Activated T-helper 1 cell treated with anti-CD3 and anti-CD28 coated beads, Interleukin-12 subunit alpha, Interleukin-12 subunit beta, Interleukin-2, Interleukin-4 antibody, amounts not matched to agents 30 ng/mL and 10 ng/mL and 1 ng/mL, durations not matched to agents 14 hours and 24 hours and 36 hours (primary cell): ENCODE measurements around the gene SCN2A. TPM values are rescaled to one million over a fixed set of nuclear protein-coding genes. Genes with fewer than 3 reads are reported as not detected.

Source experiments
- DNase-seq: peaks from one replicate; pipeline ENCODE4 v3.0.0; 2021; ENCODE audit warnings: low spot score
- H3K27ac Mint-ChIP-seq: one replicate; pipeline ENCODE4 v1.8.0; 2021; ENCODE audit warnings: mild to moderate bottlenecking, mixed read lengths
- H3K27me3 Mint-ChIP-seq: one replicate; pipeline ENCODE4 v1.8.0; 2022; ENCODE audit warnings: mild to moderate bottlenecking, moderate library complexity, mixed read lengths; ENCODE audit not compliant: insufficient read depth
- H3K36me3 Mint-ChIP-seq: one replicate; pipeline ENCODE4 v1.8.0; 2021; ENCODE audit warnings: low read depth, mixed read lengths
- H3K4me1 Mint-ChIP-seq: one replicate; pipeline ENCODE4 v1.8.0; 2021; ENCODE audit warnings: low read depth, mixed read lengths
- H3K4me3 Mint-ChIP-seq: one replicate; pipeline ENCODE4 v1.8.0; 2021; ENCODE audit warnings: mild to moderate bottlenecking, moderate library complexity, mixed read lengths
- H3K9me3 Mint-ChIP-seq: one replicate; pipeline ENCODE4 v1.8.0; 2021; ENCODE audit warnings: mixed read lengths
- intact Hi-C: fragments of 100-400 bp; cut with micrococcal nuclease; formaldehyde crosslinking; loops from one replicate; pipeline ENCODE4 v1.15.1; 2024
- total RNA-seq: library from RNA; stranded (reverse); gene quantifications from 2 replicates; pipeline ENCODE4 v1.2.3, GENCODE V29; 2022

The SCN2A gene
- total RNA-seq, 1 donor from 2014 or later, result not detected

- Mint-ChIP-seq H3K27ac (no peak overlapping the region), H3K4me3 (no peak overlapping the region), H3K9me3 (no peaks in the 10 kb centered on the region), H3K27me3 (peaks cover 12% of the 10 kb centered on the region), H3K36me3 (no peaks in the 10 kb centered on the region), H3K4me1 (no peaks in the 10 kb centered on the region)
- DNase-seq, result no peak
- intact Hi-C loops, result no loop called here
Observed at GRCh38 chr2:165410276-165410675, 171.1 kb downstream of the SCN2A start.

- Mint-ChIP-seq H3K4me1 (no peaks in the 10 kb centered on the region), H3K9me3 (peaks cover 5% of the 10 kb centered on the region), H3K4me3 (no peak overlapping the region), H3K27me3 (peaks cover 4% of the 10 kb centered on the region), H3K36me3 (no peaks in the 10 kb centered on the region), H3K27ac (no peak overlapping the region)
- no peak for DNase-seq
- intact Hi-C loops, result no loop called here
Observed at GRCh38 chr2:165414187-165414586, 175.0 kb downstream of the SCN2A start.

- Mint-ChIP-seq H3K4me3 (no peak overlapping the region), H3K27me3 (no peaks in the 10 kb centered on the region), H3K4me1 (no peaks in the 10 kb centered on the region), H3K27ac (no peak overlapping the region), H3K36me3 (no peaks in the 10 kb centered on the region), H3K9me3 (peaks cover 9% of the 10 kb centered on the region)
- intact Hi-C loops, result no loop called here
- no peak for DNase-seq
Observed at GRCh38 chr2:165417009-165417408, 177.8 kb downstream of the SCN2A start.

GRCh38 chr2:165420231-165420630 is 181.0 kb downstream of the SCN2A start:
- Mint-ChIP-seq H3K4me3 (no peak overlapping the region), H3K36me3 (no peaks in the 10 kb centered on the region), H3K27me3 (no peaks in the 10 kb centered on the region), H3K4me1 (no peaks in the 10 kb centered on the region), H3K27ac (no peak overlapping the region), H3K9me3 (peaks cover 12% of the 10 kb centered on the region)
- intact Hi-C loops, result no loop called here
- DNase-seq, result no peak

GRCh38 chr2:165423081-165423480 is 183.9 kb downstream of the SCN2A start:
- Mint-ChIP-seq H3K27me3 (no peaks in the 10 kb centered on the region), H3K27ac (no peak overlapping the region), H3K36me3 (no peaks in the 10 kb centered on the region), H3K4me1 (no peaks in the 10 kb centered on the region), H3K9me3 (peaks cover 7% of the 10 kb centered on the region), H3K4me3 (no peak overlapping the region)
- DNase-seq, result no peak
- intact Hi-C loops, result no loop called here

GRCh38 chr2:165425556-165425955 is 186.3 kb downstream of the SCN2A start:
- DNase-seq, result no peak
- no peak overlapping the region for H3K27ac Mint-ChIP-seq
- no peaks in the 10 kb centered on the region for H3K4me1 Mint-ChIP-seq

GRCh38 chr2:165427686-165428085 is 188.5 kb downstream of the SCN2A start:
- H3K27ac Mint-ChIP-seq, result no peak overlapping the region
- intact Hi-C loops, result no loop called here
- no peaks in the 10 kb centered on the region for H3K9me3 Mint-ChIP-seq
- H3K27me3 Mint-ChIP-seq, result no peaks in the 10 kb centered on the region
- H3K4me3 Mint-ChIP-seq, result no peak overlapping the region
- no peaks in the 10 kb centered on the region for H3K36me3 Mint-ChIP-seq
- H3K4me1 Mint-ChIP-seq, result no peaks in the 10 kb centered on the region
- no peak for DNase-seq

More at GRCh38 chr2:165425556-165425955, 186.3 kb downstream of the SCN2A start:
- intact Hi-C loops, result no loop called here
- no peak overlapping the region for H3K4me3 Mint-ChIP-seq
- no peaks in the 10 kb centered on the region for H3K27me3 Mint-ChIP-seq
- no peaks in the 10 kb centered on the region for H3K36me3 Mint-ChIP-seq
- peaks cover 7% of the 10 kb centered on the region for H3K9me3 Mint-ChIP-seq

- H3K9me3 Mint-ChIP-seq, result no peaks in the 10 kb centered on the region
- intact Hi-C loops, result no loop called here
- no peak overlapping the region for H3K27ac Mint-ChIP-seq
- no peaks in the 10 kb centered on the region for H3K36me3 Mint-ChIP-seq
- DNase-seq, result no peak
- H3K4me3 Mint-ChIP-seq, result no peak overlapping the region
- H3K4me1 Mint-ChIP-seq, result no peaks in the 10 kb centered on the region
- H3K27me3 Mint-ChIP-seq, result no peaks in the 10 kb centered on the region
Observed at GRCh38 chr2:165428926-165429325, 189.7 kb downstream of the SCN2A start.

- no peaks in the 10 kb centered on the region for H3K4me1 Mint-ChIP-seq
- intact Hi-C loops, result no loop called here
- no peak for DNase-seq
- no peaks in the 10 kb centered on the region for H3K36me3 Mint-ChIP-seq
- no peak overlapping the region for H3K27ac Mint-ChIP-seq
- no peak overlapping the region for H3K4me3 Mint-ChIP-seq
- H3K27me3 Mint-ChIP-seq, result no peaks in the 10 kb centered on the region
- no peaks in the 10 kb centered on the region for H3K9me3 Mint-ChIP-seq
Observed at GRCh38 chr2:165431014-165431413, 191.8 kb downstream of the SCN2A start.

GRCh38 chr2:165432234-165432966 is 193.2 kb downstream of the SCN2A start:
- intact Hi-C loops, result no loop called here
- Mint-ChIP-seq H3K36me3 (no peaks in the 10 kb centered on the region), H3K4me3 (no peak overlapping the region), H3K27ac (no peak overlapping the region), H3K4me1 (no peaks in the 10 kb centered on the region), H3K27me3 (no peaks in the 10 kb centered on the region), H3K9me3 (no peaks in the 10 kb centered on the region)
- no peak for DNase-seq

GRCh38 chr2:165434865-165435496 is 195.8 kb downstream of the SCN2A start:
- Mint-ChIP-seq H3K27ac (no peak overlapping the region), H3K4me3 (no peak overlapping the region), H3K27me3 (no peaks in the 10 kb centered on the region), H3K36me3 (no peaks in the 10 kb centered on the region), H3K4me1 (no peaks in the 10 kb centered on the region), H3K9me3 (no peaks in the 10 kb centered on the region)
- intact Hi-C loops, result no loop called here
- no peak for DNase-seq

- Mint-ChIP-seq H3K27me3 (no peaks in the 10 kb centered on the region), H3K4me1 (no peaks in the 10 kb centered on the region), H3K36me3 (no peaks in the 10 kb centered on the region), H3K4me3 (no peak overlapping the region), H3K9me3 (no peaks in the 10 kb centered on the region), H3K27ac (no peak overlapping the region)
- intact Hi-C loops, result no loop called here
- DNase-seq, result no peak
Observed at GRCh38 chr2:165435611-165436010, 196.4 kb downstream of the SCN2A start.

- no peak overlapping the region for H3K27ac Mint-ChIP-seq
- DNase-seq, result no peak
- no peaks in the 10 kb centered on the region for H3K9me3 Mint-ChIP-seq
- intact Hi-C loops, result no loop called here
- no peaks in the 10 kb centered on the region for H3K27me3 Mint-ChIP-seq
- no peaks in the 10 kb centered on the region for H3K4me1 Mint-ChIP-seq
- no peaks in the 10 kb centered on the region for H3K36me3 Mint-ChIP-seq
- H3K4me3 Mint-ChIP-seq, result no peak overlapping the region
Observed at GRCh38 chr2:165436559-165436958, 197.3 kb downstream of the SCN2A start.
